GM21367 (cell line): ENCODE results near the gene LRRC31.

ENCODE experiments used
- ATAC-seq: cut with Tn5 transposase; IDR thresholded peaks from one replicate; pipeline ENCODE4 v1.9.1; 2021; ENCODE audit not compliant: unreplicated experiment

Gene LRRC31

GRCh38 chr3:169864270-169864669 lies 5.5 kb downstream of the LRRC31 start:
- ATAC-seq, result no peak

GRCh38 chr3:169863458-169863899 lies 6.3 kb downstream of the LRRC31 start:
- peak; percentile 80 for ATAC-seq

GRCh38 chr3:169861871-169862270 lies 7.9 kb downstream of the LRRC31 start:
- ATAC-seq, result no peak

- ATAC-seq, result no peak
These were observed 11.9 kb downstream of the LRRC31 start for GRCh38 chr3:169857811-169858210.

GRCh38 chr3:169855514-169855913 lies 14.2 kb downstream of the LRRC31 start:
- ATAC-seq, result no peak

GRCh38 chr3:169850618-169851017 lies 19.1 kb downstream of the LRRC31 start:
- ATAC-seq, result no peak

GRCh38 chr3:169848741-169849140 lies 21.0 kb downstream of the LRRC31 start:
- no peak for ATAC-seq

GRCh38 chr3:169847896-169848295 lies 21.8 kb downstream of the LRRC31 start:
- no peak for ATAC-seq

GRCh38 chr3:169846458-169847193 lies 23.1 kb downstream of the LRRC31 start:
- ATAC-seq, result peak; percentile 91

GRCh38 chr3:169842960-169843359 lies 26.8 kb downstream of the LRRC31 start:
- ATAC-seq, result no peak

GRCh38 chr3:169841171-169841570 lies 28.6 kb downstream of the LRRC31 start:
- ATAC-seq, result peak; percentile 69

GRCh38 chr3:169838511-169839030 lies 31.2 kb downstream of the LRRC31 start:
- no peak for ATAC-seq

GRCh38 chr3:169836942-169837275 lies 32.8 kb downstream of the LRRC31 start:
- ATAC-seq, result no peak

- peak; percentile 79 for ATAC-seq
These were observed 33.4 kb downstream of the LRRC31 start for GRCh38 chr3:169836078-169836941.

GRCh38 chr3:169835533-169835932 lies 34.2 kb downstream of the LRRC31 start:
- ATAC-seq, result no peak

- no peak for ATAC-seq
These were observed 42.0 kb downstream of the LRRC31 start for GRCh38 chr3:169827712-169828111.

- no peak for ATAC-seq
These were observed 44.4 kb downstream of the LRRC31 start for GRCh38 chr3:169825316-169825715.

- ATAC-seq, result no peak
These were observed 46.8 kb downstream of the LRRC31 start for GRCh38 chr3:169822983-169823382.

GRCh38 chr3:169822540-169822939 lies 47.2 kb downstream of the LRRC31 start:
- ATAC-seq, result no peak

- ATAC-seq, result no peak
These were observed 47.6 kb downstream of the LRRC31 start for GRCh38 chr3:169822091-169822490.

GRCh38 chr3:169818316-169818715 lies 51.4 kb downstream of the LRRC31 start:
- no peak for ATAC-seq

GRCh38 chr3:169815590-169816150 lies 54.1 kb downstream of the LRRC31 start:
- no peak for ATAC-seq
